Lung (tissue), 12 donors: Measurements from ENCODE around the gene SDF2L1. TPM values are rescaled to one million over a fixed set of nuclear protein-coding genes. Genes with fewer than 3 reads are reported as not detected.

Experiments
- ATAC-seq: fragments of 200-7000 bp; cut with Tn5 transposase; one replicate; pipeline ENCODE4 v1.9.1; 2020; ENCODE audit warnings: moderate number of reproducible peaks; ENCODE audit not compliant: insufficient read depth, low FRiP score
- DNase-seq, 3 donors: peaks; one replicate each; pipeline ENCODE4 v3.0.0-alpha.2; 2013 to 2017
- H3K27ac ChIP-seq, 2 donors: one replicate each; pipeline ENCODE4 v1.5.1; 2013; ENCODE audit warnings: mild to moderate bottlenecking in 2 of 2, moderate library complexity in 2 of 2, control low read depth in 1 of 2, inconsistent platforms in 1 of 2, low read depth in 1 of 2, low read length in 1 of 2
- H3K27me3 ChIP-seq, 3 donors: one replicate each; pipeline ENCODE4 v1.5.1; 2013; ENCODE audit warnings: low read length in 2 of 3; ENCODE audit not compliant: control insufficient read depth in 3 of 3, insufficient read depth in 3 of 3
- H3K36me3 ChIP-seq, 4 donors: one replicate each; pipeline ENCODE4 v1.5.1; 2013; ENCODE audit warnings: low read length in 4 of 4, mild to moderate bottlenecking in 1 of 4, moderate library complexity in 1 of 4; ENCODE audit not compliant: control insufficient read depth in 4 of 4, insufficient read depth in 4 of 4
- H3K4me1 ChIP-seq, 5 donors: one replicate each; pipeline ENCODE4 v1.5.1; 2013; ENCODE audit warnings: low read length in 5 of 5, mild to moderate bottlenecking in 2 of 5, moderate library complexity in 1 of 5; ENCODE audit not compliant: control insufficient read depth in 5 of 5, insufficient read depth in 5 of 5
- H3K4me3 ChIP-seq: one replicate; pipeline ENCODE4 v1.5.1; 2013; ENCODE audit warnings: mild to moderate bottlenecking, control low read depth, moderate library complexity
- H3K9ac ChIP-seq, 2 donors: one replicate each; pipeline ENCODE4 v1.5.1; 2013; ENCODE audit warnings: low read length in 2 of 2, control low read depth in 1 of 2; ENCODE audit not compliant: insufficient read depth in 1 of 2
- H3K9me3 ChIP-seq, 4 donors: one replicate each; pipeline ENCODE4 v1.5.1; 2013; ENCODE audit warnings: low read length in 3 of 4, mild to moderate bottlenecking in 1 of 4, moderate library complexity in 1 of 4; ENCODE audit not compliant: control insufficient read depth in 4 of 4, insufficient read depth in 3 of 4
- CTCF ChIP-seq: IDR thresholded peaks from 2 replicates; pipeline ENCODE4 v1.5.1; 2012; ENCODE audit warnings: mild to moderate bottlenecking; ENCODE audit errors: control extremely low read depth, extremely low read depth
- WGBS, 2 donors: extraction: QIAGEN DNeasy Blood & Tissue Kit; methylation state at CpG; one replicate each; pipeline ENCODE4 v1.1.7; 2013; 5-methylcytosine and 5-hydroxymethylcytosine counted together
- polyA plus RNA-seq, 2 donors: library from polyadenylated mRNA; stranded (reverse); fragments of 200-250 nt; gene quantifications; one replicate each; pipeline ENCODE4 v1.2.1, GENCODE V29; 2013
- total RNA-seq, 2 donors: library from RNA; depleted of rRNA in 1 of 2; stranded (reverse); fragments of >200 nt in 1 of 2; gene quantifications; one replicate each; pipeline ENCODE4 v1.2.1, GENCODE V29; 2014 to 2021
- donor health status: control.
- donor health status: control.
- donor health status: Bipolar disorder and iron deficiency.
- donor health status: healthy.
- donor health status: DM: yes; HTN: yes; CAD: no.

Gene SDF2L1
- total and polyA plus RNA-seq, 4 donors: 7.3 to 200 (median 78.1) TPM

GRCh38 chr22:21683401-21683811, 41.3 kb downstream of the SDF2L1 start:
- no peak overlapping the region for H3K27ac ChIP-seq
- ATAC-seq (no peak), DNase-seq (no peak)
- H3K36me3 ChIP-seq: peaks cover 0 to 64% (median 11%) of the 10 kb centered on the region in 4 donors
- no peaks in the 10 kb centered on the region for H3K27me3 ChIP-seq
- H3K4me1 ChIP-seq: no peaks in the 10 kb centered on the region
- H3K4me3 ChIP-seq: no peak overlapping the region
- H3K9me3 ChIP-seq: no peaks in the 10 kb centered on the region
- no peak for TF ChIP-seq CTCF
- 93 to 94% methylated on average over 7 of the region's 7 CpGs for WGBS, 2 donors
- no peak overlapping the region for H3K9ac ChIP-seq

DNA sequence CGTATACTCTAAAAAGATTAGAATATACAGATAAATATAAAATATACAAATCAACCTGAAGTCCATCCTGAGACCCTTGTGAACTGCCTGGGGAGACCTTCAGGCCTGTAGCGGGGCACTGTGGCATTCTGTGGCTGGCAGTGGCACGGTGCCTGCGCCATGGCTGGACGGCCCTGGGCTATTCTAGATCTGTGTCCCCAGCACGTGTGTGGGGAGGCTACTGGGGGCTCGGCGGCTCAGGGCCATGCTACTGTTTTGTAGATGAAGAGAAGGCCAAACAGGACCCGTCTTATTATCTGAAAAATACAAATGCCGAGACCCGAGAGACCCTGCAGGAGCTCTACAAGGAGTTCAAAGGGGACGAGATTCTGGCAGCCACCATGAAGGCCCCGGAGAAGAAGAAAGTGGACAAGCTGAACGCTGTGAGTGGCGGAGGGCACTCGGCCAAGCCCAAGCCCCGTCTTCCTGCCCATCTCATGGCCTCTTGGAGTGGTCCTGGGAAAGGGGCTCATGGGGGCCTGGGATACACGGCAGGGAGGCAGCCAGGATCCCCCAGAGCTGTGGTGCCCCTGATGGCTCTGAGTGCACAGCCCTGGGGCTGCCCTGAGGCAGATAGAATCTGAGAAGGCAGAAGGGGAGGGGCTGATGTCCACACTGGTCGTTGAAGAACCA, 42.5 kb downstream of the SDF2L1 start:
- DNase-seq (no peak), ATAC-seq (no peak)
- Histone ChIP-seq H3K27ac (no peak overlapping the region), H3K4me1 (no peaks in the 10 kb centered on the region), H3K36me3 (peaks cover 2 to 71% (median 13%) of the 10 kb centered on the region in 4 donors), H3K27me3 (no peaks in the 10 kb centered on the region), H3K9ac (no peak overlapping the region), H3K9me3 (no peaks in the 10 kb centered on the region), H3K4me3 (no peak overlapping the region)
- TF ChIP-seq CTCF: no peak
- WGBS, 2 donors: 95 to 97% methylated on average over 19 of the region's 19 CpGs

DNA sequence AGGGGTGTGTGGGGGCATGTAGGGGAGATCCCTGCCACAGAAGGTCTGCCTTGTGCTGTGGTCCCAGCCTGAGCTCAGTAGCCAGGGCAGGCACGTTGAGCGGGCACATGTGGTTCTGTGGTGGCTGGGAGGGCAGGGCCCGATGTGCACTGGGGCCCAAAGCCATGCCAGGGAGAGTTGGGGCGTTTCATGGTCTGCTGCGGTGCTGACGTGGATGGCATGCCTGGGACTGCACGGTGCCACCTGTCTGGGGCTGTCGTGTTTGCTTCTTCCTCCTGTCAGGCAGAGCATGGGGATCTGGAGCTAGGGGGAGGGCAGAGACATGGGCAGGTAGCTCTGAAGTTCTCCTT, 43.0 kb downstream of the SDF2L1 start:
- Histone ChIP-seq H3K4me1 (no peaks in the 10 kb centered on the region), H3K9ac (no peak overlapping the region), H3K9me3 (no peaks in the 10 kb centered on the region), H3K4me3 (no peak overlapping the region), H3K36me3 (peaks cover 4 to 75% (median 14%) of the 10 kb centered on the region in 4 donors), H3K27ac (no peak overlapping the region), H3K27me3 (no peaks in the 10 kb centered on the region)
- no peak for TF ChIP-seq CTCF
- ATAC-seq (no peak), DNase-seq (no peak)
- WGBS, 2 donors: 82 to 83% methylated on average over 8 of the region's 8 CpGs

GRCh38 chr22:21686193-21686608, 44.1 kb downstream of the SDF2L1 start:
- Histone ChIP-seq H3K9me3 (no peaks in the 10 kb centered on the region), H3K4me1 (no peaks in the 10 kb centered on the region), H3K9ac (no peak overlapping the region), H3K36me3 (peaks cover 4 to 72% (median 14%) of the 10 kb centered on the region in 4 donors), H3K27me3 (no peaks in the 10 kb centered on the region), H3K4me3 (no peak overlapping the region), H3K27ac (no peak overlapping the region)
- 97 to 99% methylated on average over 8 of the region's 8 CpGs for WGBS, 2 donors
- DNase-seq (no peak), ATAC-seq (no peak)
- no peak for TF ChIP-seq CTCF
